Fibroblast of the aortic adventitia (primary cell): Measurements from ENCODE around the gene WNT16. TPM values are rescaled to one million over a fixed set of nuclear protein-coding genes. Genes with fewer than 3 reads are reported as not detected.

Experiments used
- DNase-seq: peaks from one replicate; pipeline ENCODE4 v3.0.0-alpha.2; 2010; ENCODE audit warnings: low read depth
- H3K4me3 ChIP-seq: 2 replicates; pipeline ENCODE4 v1.5.1; 2011; ENCODE audit warnings: low read depth, mild to moderate bottlenecking, control low read depth, low read length, moderate library complexity
- total RNA-seq: library from RNA; depleted of rRNA; stranded (reverse); fragments of >200 nt; gene quantifications from 2 replicates; pipeline ENCODE4 v1.2.3, GENCODE V29; 2012; ENCODE audit warnings: low replicate concordance
- TF ChIP-seq, protein P1 (sequence below): IDR thresholded peaks from 2 replicates; pipeline ENCODE4 v1.5.1; 2011; ENCODE audit warnings: mild to moderate bottlenecking, low read length, control low read depth, inconsistent platforms; ENCODE audit not compliant: insufficient read depth

The WNT16 gene
- total RNA-seq, 1 donor = 2.7 TPM

- H3K4me3 ChIP-seq = no peak overlapping the region
- DNase-seq = no peak
- TF ChIP-seq, protein P1, sequence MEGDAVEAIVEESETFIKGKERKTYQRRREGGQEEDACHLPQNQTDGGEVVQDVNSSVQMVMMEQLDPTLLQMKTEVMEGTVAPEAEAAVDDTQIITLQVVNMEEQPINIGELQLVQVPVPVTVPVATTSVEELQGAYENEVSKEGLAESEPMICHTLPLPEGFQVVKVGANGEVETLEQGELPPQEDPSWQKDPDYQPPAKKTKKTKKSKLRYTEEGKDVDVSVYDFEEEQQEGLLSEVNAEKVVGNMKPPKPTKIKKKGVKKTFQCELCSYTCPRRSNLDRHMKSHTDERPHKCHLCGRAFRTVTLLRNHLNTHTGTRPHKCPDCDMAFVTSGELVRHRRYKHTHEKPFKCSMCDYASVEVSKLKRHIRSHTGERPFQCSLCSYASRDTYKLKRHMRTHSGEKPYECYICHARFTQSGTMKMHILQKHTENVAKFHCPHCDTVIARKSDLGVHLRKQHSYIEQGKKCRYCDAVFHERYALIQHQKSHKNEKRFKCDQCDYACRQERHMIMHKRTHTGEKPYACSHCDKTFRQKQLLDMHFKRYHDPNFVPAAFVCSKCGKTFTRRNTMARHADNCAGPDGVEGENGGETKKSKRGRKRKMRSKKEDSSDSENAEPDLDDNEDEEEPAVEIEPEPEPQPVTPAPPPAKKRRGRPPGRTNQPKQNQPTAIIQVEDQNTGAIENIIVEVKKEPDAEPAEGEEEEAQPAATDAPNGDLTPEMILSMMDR = no peak
Observed at GRCh38 chr7:121334376-121334775, 5.6 kb downstream of the WNT16 start.

DNA sequence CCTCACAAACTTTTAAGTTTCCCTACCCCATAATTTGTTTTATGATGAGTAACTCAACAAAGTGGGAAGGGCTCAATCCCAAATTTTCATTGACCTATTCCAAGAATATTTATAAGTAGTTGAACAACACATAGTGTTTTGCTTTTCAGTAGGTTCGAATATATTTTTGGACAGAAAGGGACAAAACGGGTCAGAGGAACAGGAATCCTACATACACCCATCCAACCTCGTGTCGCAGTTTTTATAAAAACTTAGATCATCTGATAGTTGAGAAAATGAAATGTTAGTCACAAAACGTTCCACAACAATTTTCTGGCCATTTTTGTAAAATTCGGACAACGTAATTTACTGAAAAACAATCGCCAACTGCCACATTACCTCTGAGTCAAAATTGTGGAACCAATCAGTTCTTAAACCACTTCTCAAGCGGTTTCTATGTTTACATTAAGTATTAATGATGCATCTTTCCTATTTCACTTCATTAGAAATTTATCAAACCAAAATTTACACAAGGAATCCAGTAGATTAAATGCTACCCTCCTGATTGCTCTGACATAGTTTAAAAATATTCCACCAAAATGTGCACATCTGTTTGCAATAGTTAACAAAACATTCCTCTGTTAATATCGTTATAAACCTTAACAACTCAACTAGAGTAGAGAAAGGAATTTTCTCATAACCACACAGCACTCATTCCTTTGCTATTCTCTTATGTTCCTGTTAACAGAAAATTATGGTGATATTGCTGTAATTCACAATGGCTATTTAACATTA is 6.3 kb downstream of the WNT16 start:
- TF ChIP-seq, protein P1 = no peak
- H3K4me3 ChIP-seq = no peak overlapping the region
- DNase-seq = no peak

GRCh38 chr7:121336579-121336978 is 7.8 kb downstream of the WNT16 start:
- TF ChIP-seq, protein P1 = no peak
- no peak overlapping the region for H3K4me3 ChIP-seq
- no peak for DNase-seq

DNA sequence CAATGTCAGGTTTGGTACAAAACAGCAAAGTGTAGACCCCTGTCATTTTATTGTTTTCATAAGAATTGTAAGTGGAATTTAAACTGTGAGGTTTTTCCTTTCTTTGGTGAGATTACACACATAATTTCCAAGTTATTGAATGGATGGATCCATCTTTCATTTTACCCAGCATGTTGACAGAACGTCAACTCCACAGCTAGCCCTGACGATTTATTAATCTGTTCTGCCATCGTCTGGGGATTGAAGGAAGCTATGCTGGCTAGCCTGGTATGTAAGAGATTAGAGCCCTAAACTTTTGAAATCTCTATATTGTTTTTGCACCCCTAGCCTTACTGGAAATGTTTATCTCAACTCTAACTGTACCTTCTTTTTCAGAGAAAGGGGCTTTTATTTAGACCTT is 8.6 kb downstream of the WNT16 start:
- no peak overlapping the region for H3K4me3 ChIP-seq
- peak; percentile 23 for DNase-seq
- TF ChIP-seq, protein P1 = no peak

DNA sequence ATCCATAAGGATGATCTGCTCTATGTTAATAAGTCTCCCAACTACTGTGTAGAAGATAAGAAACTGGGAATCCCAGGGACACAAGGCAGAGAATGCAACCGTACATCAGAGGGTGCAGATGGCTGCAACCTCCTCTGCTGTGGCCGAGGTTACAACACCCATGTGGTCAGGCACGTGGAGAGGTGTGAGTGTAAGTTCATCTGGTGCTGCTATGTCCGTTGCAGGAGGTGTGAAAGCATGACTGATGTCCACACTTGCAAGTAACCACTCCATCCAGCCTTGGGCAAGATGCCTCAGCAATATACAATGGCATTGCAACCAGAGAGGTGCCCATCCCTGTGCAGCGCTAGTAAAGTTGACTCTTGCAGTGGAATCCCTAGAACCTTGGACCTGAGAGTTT is 10.3 kb downstream of the WNT16 start:
- no peak overlapping the region for H3K4me3 ChIP-seq
- TF ChIP-seq, protein P1 = no peak
- no peak for DNase-seq

DNA sequence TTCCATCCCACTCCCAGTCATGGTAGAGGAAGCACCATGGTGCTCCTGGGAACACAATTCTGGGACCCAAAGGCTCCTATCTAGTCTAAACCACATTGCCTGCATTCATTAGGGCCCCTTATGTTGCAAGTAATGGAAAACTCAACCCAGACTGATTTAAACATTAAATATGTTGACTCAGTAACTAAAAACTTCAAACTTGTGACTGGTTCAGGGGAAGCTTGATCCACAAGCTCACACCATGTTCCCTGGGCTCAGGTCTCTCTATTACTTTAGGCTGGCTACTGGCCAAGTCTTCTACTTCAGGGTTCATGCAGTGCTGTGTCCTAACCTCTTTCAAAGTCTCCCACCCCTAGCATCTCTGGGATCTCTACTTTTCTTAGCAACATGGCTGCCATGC is 13.1 kb downstream of the WNT16 start:
- H3K4me3 ChIP-seq = no peak overlapping the region
- TF ChIP-seq, protein P1 = no peak
- no peak for DNase-seq

DNA sequence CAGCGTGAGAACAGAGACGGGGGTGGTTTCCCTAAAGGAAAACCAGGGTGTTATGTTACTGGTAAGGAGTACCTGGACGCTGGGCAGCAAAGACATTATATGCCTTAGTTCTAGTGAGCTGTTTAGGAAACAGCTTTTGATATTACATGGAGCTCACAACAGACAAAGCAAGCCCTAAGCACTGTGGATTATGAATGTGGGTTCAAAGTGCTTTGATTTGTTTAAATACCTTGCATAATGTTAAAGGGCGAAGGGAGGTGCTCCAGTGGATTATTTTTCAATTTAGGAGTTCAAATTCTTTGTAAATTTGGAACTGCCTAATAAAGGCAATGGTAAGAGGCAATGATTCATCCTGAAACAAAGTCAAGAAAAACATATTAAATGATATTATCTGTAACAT is 13.8 kb downstream of the WNT16 start:
- TF ChIP-seq, protein P1 = no peak
- H3K4me3 ChIP-seq = no peak overlapping the region
- no peak for DNase-seq
